Endothelial cell of umbilical vein (primary cell): ENCODE results near the gene ACTL7A. TPM values are rescaled to one million over a fixed set of nuclear protein-coding genes. Genes with fewer than 3 reads are reported as not detected.

Experiments used
- BruUV-seq: library from RNA; stranded (reverse); fragments of 400-500 nt; replicated peaks from 2 replicates; lab custom pipeline; 2021; lab: Mats Ljungman, UMichigan
- CTCF ChIA-PET: fragments of 300-600, 350-600 bp; sonication (Branson Sonifier 250); formaldehyde crosslinking; loops from one replicate; lab custom pipeline; 2021; ENCODE audit warnings: antibody characterized with exemption, inconsistent platforms; lab: Charles Lee
- POLR2A ChIA-PET: fragments of 300-600, 350-600 bp; sonication (Branson Sonifier 250); formaldehyde crosslinking; loops from one replicate; lab custom pipeline; 2021; ENCODE audit warnings: antibody characterized with exemption, inconsistent platforms; lab: Charles Lee
- DNase-seq: peaks from one replicate; pipeline ENCODE4 v3.0.0-alpha.2; 2011; ENCODE audit warnings: low read depth, low spot score
- FAIRE-seq: peaks from 2 replicates; lab custom pipeline; 2011; peaks lifted over from hg19 to GRCh38; lab: Jason Lieb, UNC
- H2AFZ ChIP-seq: 2 replicates; pipeline ENCODE4 v1.6.0; 2012; ENCODE audit warnings: low read depth, low read length, control low read depth, inconsistent platforms
- H3K27ac ChIP-seq: 2 replicates; pipeline ENCODE4 v1.5.1; 2011; ENCODE audit warnings: low read depth, mild to moderate bottlenecking, control low read depth, low read length, moderate library complexity; ENCODE audit not compliant: insufficient read depth
- H3K27me3 ChIP-seq, 2 experiments: 2 replicates each; pipeline versions ENCODE4 v1.6.0 to v1.6.1; 2011; ENCODE audit warnings: low read length in 2 of 2, mixed read lengths in 1 of 2; ENCODE audit not compliant: control insufficient read depth in 2 of 2, insufficient read depth in 2 of 2
- H3K36me3 ChIP-seq, 2 experiments: 2 replicates in 1 of 2; 3 replicates in 1 of 2; pipeline ENCODE4 v1.5.1; 2011; ENCODE audit warnings: low read length in 2 of 2, mild to moderate bottlenecking in 1 of 2, moderate library complexity in 1 of 2; ENCODE audit not compliant: control insufficient read depth in 2 of 2, insufficient read depth in 2 of 2; ENCODE audit errors: extremely low read depth in 1 of 2
- H3K4me1 ChIP-seq: 3 replicates; pipeline ENCODE4 v1.5.1; 2011; ENCODE audit warnings: mild to moderate bottlenecking, low read length; ENCODE audit not compliant: control insufficient read depth, insufficient read depth; ENCODE audit errors: extremely low read depth
- H3K4me2 ChIP-seq: 2 replicates; pipeline ENCODE4 v1.6.1; 2011; ENCODE audit warnings: low read length, control low read depth, mixed read lengths; ENCODE audit not compliant: insufficient read depth
- H3K4me3 ChIP-seq, 3 experiments: fragments of 200-600 bp in 1 of 3; sonication (generic), shearing (Covaris generic) in 1 of 3; replicated peaks in 1 of 3; 2 replicates each; pipeline ENCODE4 v1.5.1; 2011 to 2016; ENCODE audit warnings: control low read depth in 3 of 3, low read length in 3 of 3, mild to moderate bottlenecking in 2 of 3, inconsistent platforms in 1 of 3, low read depth in 1 of 3, moderate library complexity in 1 of 3; ENCODE audit not compliant: insufficient read depth in 1 of 3
- H3K79me2 ChIP-seq: 2 replicates; pipeline ENCODE4 v1.6.0; 2012; ENCODE audit warnings: low read length, inconsistent platforms; ENCODE audit not compliant: control insufficient read depth, insufficient read depth
- H3K9ac ChIP-seq: replicated peaks from 2 replicates; pipeline ENCODE3; 2011; ENCODE audit warnings: low read length, control low read depth; ENCODE audit not compliant: insufficient read depth; ENCODE audit errors: extremely low read depth
- H3K9me1 ChIP-seq: replicated peaks from 3 replicates; pipeline ENCODE4 v1.6.0; 2011; ENCODE audit warnings: mild to moderate bottlenecking, low read length; ENCODE audit not compliant: control insufficient read depth, insufficient read depth; ENCODE audit errors: extremely low read depth
- H3K9me3 ChIP-seq: replicated peaks from 2 replicates; pipeline ENCODE4 v1.5.1; 2012; ENCODE audit warnings: low read length, inconsistent platforms; ENCODE audit not compliant: control insufficient read depth, insufficient read depth
- H4K20me1 ChIP-seq: replicated peaks from 2 replicates; pipeline ENCODE3; 2011; ENCODE audit warnings: mild to moderate bottlenecking, low read length; ENCODE audit not compliant: control insufficient read depth, insufficient read depth; ENCODE audit errors: extremely low read depth
- CTCF ChIP-seq, 2 donors: IDR thresholded peaks; 1 replicate in 1 of 2; 2 replicates in 1 of 2; pipeline ENCODE4 v1.5.1; 2011; ENCODE audit warnings: low read length in 2 of 2, mild to moderate bottlenecking in 2 of 2, moderate library complexity in 2 of 2, control low read depth in 1 of 2, inconsistent platforms in 1 of 2, low read depth in 1 of 2; ENCODE audit not compliant: insufficient read depth in 1 of 2; ENCODE audit errors: extremely low read depth in 1 of 2
- EZH2 ChIP-seq: IDR thresholded peaks from 2 replicates; pipeline ENCODE4 v1.6.1; 2012; ENCODE audit warnings: borderline replicate concordance, low read depth, mild to moderate bottlenecking, moderate library complexity, low read length, inconsistent platforms; ENCODE audit not compliant: severe bottlenecking
- FOS ChIP-seq: IDR thresholded peaks from 2 replicates; pipeline ENCODE4 v1.6.1; 2011; ENCODE audit warnings: mild to moderate bottlenecking, low read length, moderate library complexity, borderline replicate concordance; ENCODE audit not compliant: insufficient read depth
- GATA2 ChIP-seq: IDR thresholded peaks from 2 replicates; pipeline ENCODE4 v1.7.0; 2011; ENCODE audit warnings: low read depth, mild to moderate bottlenecking, moderate library complexity, mixed read lengths, low read length; ENCODE audit not compliant: insufficient read length, insufficient read depth
- JUN ChIP-seq: IDR thresholded peaks from 2 replicates; pipeline ENCODE4 v1.6.1; 2011; ENCODE audit warnings: borderline replicate concordance, low read depth; ENCODE audit not compliant: insufficient read length, insufficient read depth
- MYC ChIP-seq: IDR thresholded peaks from one replicate; pipeline ENCODE4 v1.6.1; 2011; ENCODE audit warnings: mild to moderate bottlenecking, low read depth, low read length
- POLR2A ChIP-seq: IDR thresholded peaks from 2 replicates; pipeline ENCODE4 v1.6.1; 2012; ENCODE audit warnings: low read depth, mild to moderate bottlenecking, control low read depth, low read length
- POLR2AphosphoS5 ChIP-seq: IDR thresholded peaks from 2 replicates; pipeline ENCODE4 v1.6.1; 2012; ENCODE audit warnings: low read depth, mild to moderate bottlenecking, control low read depth, low read length, moderate library complexity; ENCODE audit not compliant: insufficient read depth
- dilution Hi-C: fragments of 300-500 bp; cut with MboI; formaldehyde crosslinking; loops from one replicate; pipeline ENCODE4 v1.15.0; 2019; ENCODE audit warnings: low sequenced_read_pairs; ENCODE audit not compliant: extremely low pct_ligation_motif_present
- intact Hi-C: fragments of 100-400 bp; cut with micrococcal nuclease; formaldehyde crosslinking; loops from one replicate; pipeline ENCODE4 v1.10.0; 2022
- polyA plus RNA-seq, 4 experiments: library from polyadenylated mRNA; depleted of rRNA in 3 of 4; stranded (reverse) in 3 of 4; unstranded in 1 of 4; fragments of >200 nt; gene quantifications; 2 replicates each; pipeline versions ENCODE4 v1.2.1 to v1.2.3, GENCODE V29; 2011 to 2012; ENCODE audit warnings: missing spikeins in 1 of 4
- total RNA-seq: library from RNA; stranded (reverse); gene quantifications from 2 replicates; pipeline ENCODE4 v1.2.3, GENCODE V29; 2021
- TF ChIP-seq, protein P1 (sequence below): IDR thresholded peaks from 2 replicates; pipeline ENCODE4 v1.6.1; 2011; ENCODE audit not compliant: insufficient read depth, insufficient read length

The ACTL7A gene
- total and polyA plus RNA-seq, 2 donors (not counting 3 experiments of a cell fraction or from before 2014, with no cell fraction given): not detected

DNA sequence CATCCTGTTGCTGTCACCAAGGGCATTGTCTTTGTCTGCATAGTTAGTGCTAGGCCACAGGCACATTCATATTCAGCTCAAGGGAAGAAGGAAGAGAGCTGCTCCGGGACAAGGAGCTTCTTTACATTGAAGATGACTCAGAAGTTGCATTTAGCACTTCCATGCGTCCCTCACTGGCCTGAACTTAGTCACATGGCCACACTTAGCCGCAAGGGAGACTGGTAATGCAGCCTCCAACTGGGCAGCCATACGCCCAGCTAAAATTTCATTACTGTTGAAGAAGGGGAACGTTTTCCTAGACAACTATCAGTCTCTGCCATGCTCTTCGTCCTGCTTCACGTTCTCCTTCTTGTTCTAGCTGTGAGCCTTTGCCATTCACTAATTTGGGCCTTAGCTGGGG lies 26.2 kb upstream of the ACTL7A start:
- H3K4me1 ChIP-seq: peaks cover 8% of the 10 kb centered on the region
- H3K4me3 ChIP-seq: no peak overlapping the region
- no peak overlapping the region for H3K27ac ChIP-seq
- H4K20me1 ChIP-seq: no peaks in the 10 kb centered on the region
- POLR2A ChIA-PET: no interaction called here
- no peak overlapping the region for H3K4me2 ChIP-seq
- H2AFZ ChIP-seq: no peak overlapping the region
- no TSS peak for BruUV-seq
- H3K27me3 ChIP-seq: peaks cover under 1 to 2% of the 10 kb centered on the region in 2 experiments
- no peaks in the 10 kb centered on the region for H3K36me3 ChIP-seq
- H3K9me1 ChIP-seq: no peaks in the 10 kb centered on the region
- CTCF ChIA-PET: interaction anchor here (1.0 to 1.1 kb wide), 2 partner anchors 33 to 1411 kb away, joined by 3 read pairs; no protein-coding TSS in a partner anchor
- TF ChIP-seq JUN (no peak), CTCF (IDR thresholded peaks at IDR 0.05; ENCODE audit: extremely low read depth in 1 of 2, insufficient read depth in 1 of 2, low read depth in 1 of 2, low read length in 2 of 2) (no peak), GATA2 (no peak), POLR2AphosphoS5 (no peak), POLR2A (no peak), MYC (no peak), EZH2 (no peak), FOS (no peak)
- TF ChIP-seq, protein P1, sequence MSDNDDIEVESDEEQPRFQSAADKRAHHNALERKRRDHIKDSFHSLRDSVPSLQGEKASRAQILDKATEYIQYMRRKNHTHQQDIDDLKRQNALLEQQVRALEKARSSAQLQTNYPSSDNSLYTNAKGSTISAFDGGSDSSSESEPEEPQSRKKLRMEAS: no peak
- dilution Hi-C loops: no loop called here
- H3K9me3 ChIP-seq: no peaks in the 10 kb centered on the region
- DNase-seq (no peak), FAIRE-seq (no peak)
- H3K9ac ChIP-seq: no peak overlapping the region
- no peaks in the 10 kb centered on the region for H3K79me2 ChIP-seq
- intact Hi-C loops: no loop called here
